ENCODE measurements around the gene TMEM53.
A peak's percentile ranks its signal among the peaks of the same experiment; 100 is the strongest.

The TMEM53 gene

DNA sequence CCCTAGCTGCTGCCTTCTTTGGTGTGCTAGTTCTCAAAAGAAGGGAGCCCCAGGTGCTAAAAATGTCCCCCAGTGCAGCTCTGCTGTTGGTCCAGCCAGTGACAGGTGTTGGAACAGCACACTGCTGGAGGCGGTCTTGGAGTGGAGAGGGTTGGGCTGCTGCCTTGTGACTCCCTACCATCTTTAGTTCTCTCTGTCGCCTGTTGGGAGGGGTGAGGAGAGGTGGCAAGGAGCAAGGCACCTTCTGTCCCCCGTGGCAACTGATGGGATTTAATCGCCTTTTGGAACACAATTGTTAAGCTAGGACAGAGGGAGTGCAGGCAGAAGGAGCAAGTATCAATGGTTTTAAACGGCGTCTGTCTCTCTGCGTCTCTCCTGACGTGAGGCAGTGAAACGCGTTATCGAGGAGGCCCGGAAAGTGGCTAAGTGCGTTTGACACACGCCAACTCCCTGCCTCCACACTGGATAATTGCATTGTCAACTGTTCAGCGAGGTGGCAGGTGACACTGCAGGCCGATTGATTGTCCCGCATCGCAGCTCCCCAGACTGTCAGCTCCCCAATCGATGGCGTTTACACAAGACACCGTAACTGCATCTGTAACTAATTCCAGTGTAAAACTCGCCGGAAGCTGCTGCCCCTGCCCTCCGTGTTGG, 34.0 kb downstream of the TMEM53 start:
- CTCF ChIA-PET = interaction anchor here (0.6 kb wide), 1 partner anchor 281 kb away, joined by 3 read pairs; no protein-coding TSS in a partner anchor

DNA sequence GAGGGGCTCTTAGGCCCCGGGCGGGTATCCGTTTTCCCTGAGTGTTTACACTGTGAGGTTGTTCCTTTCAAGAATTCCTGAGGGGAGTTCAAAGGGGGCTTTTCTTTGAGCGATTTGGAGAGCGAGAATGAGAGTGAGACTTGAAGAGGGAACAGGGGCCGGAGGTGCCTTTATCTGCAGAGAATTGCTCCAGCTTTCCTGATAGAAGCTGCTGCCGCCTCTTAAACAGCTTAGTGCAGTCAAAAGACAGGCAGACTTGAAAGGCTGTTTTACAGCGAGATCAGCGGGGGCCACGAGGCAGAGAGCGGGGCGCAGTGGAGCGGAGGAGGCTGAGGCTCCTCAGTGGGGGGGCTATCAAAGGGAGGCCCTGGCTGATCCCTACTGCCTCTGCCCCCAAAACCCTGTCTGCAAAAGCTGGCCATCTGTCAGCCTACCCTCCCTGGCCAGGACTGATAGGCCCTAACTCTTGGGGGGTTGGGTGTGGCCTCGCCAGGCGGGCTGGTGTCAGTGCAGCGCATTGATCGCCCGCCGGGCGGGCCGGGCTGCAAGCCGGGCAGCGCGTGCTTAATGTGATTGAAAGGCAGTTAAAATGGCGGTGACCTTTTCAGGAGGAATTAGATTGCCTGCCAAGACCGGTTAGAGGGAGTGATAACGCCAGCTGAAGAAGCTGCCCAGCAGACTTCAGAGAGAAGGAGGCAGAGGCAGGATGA, 36.4 kb downstream of the TMEM53 start:
- Histone ChIP-seq H3K36me3 (ENCODE audit: control insufficient read depth in 2 of 2, insufficient read depth in 1 of 2, low read length in 2 of 2) (peaks cover 0 to 100% of the 10 kb centered on the region in 2 experiments; a peak in 1 of 3 replicates), H3K4me1 (ENCODE audit: control insufficient read depth, insufficient read depth, low read length) (no peaks in the 10 kb centered on the region), H3K4me3 (ENCODE audit: low read depth, low read length) (no peak overlapping the region), H3K9me3 (ENCODE audit: control insufficient read depth, insufficient read depth, low read depth, low read length) (no peaks in the 10 kb centered on the region), H3K27ac (ENCODE audit: extremely low read depth, low read depth, low read length) (no peak overlapping the region)
- ChIA-PET POLR2A (interaction anchor here (0.6 kb wide), 1 partner anchor 939 kb away, joined by 5 read pairs; no protein-coding TSS in a partner anchor), CTCF (interaction anchor here (0.6 to 2.5 kb wide), 5 partner anchors 15 to 742 kb away, joined by 3 to 8 read pairs (median 4); partner anchors contain the start of gene RNU5D-1)
- TF ChIP-seq ZNF311 (tag by site-specific recombination; IDR thresholded peaks at IDR 0.05; ENCODE audit: borderline replicate concordance) (no peak), ZNF37A (tag by site-specific recombination; IDR thresholded peaks at IDR 0.05) (no peak), ZNF837 (tag by site-specific recombination; IDR thresholded peaks at IDR 0.05) (no peak), ZNF404 (tag by site-specific recombination; IDR thresholded peaks at IDR 0.05) (no peak), ZNF24 (tag by site-specific recombination; IDR thresholded peaks at IDR 0.05) (no peak), ZNF19 (tag by site-specific recombination; IDR thresholded peaks at IDR 0.05; ENCODE audit: low read depth) (no peak)

More for the DNA sequence above, 34.0 kb downstream of the TMEM53 start:
- POLR2A ChIA-PET = no interaction called here
- TF ChIP-seq GLIS1 (tag by site-specific recombination; IDR thresholded peaks at IDR 0.05) = peak; percentile 63
- no peak for TF ChIP-seq ZNF747 (tag by site-specific recombination; IDR thresholded peaks at IDR 0.05)
- H3K27ac ChIP-seq (ENCODE audit: extremely low read depth, low read depth, low read length) = no peak overlapping the region
- H3K4me3 ChIP-seq (ENCODE audit: low read depth, low read length) = no peak overlapping the region
- H3K4me1 ChIP-seq (ENCODE audit: control insufficient read depth, insufficient read depth, low read length) = no peaks in the 10 kb centered on the region
- no peaks in the 10 kb centered on the region for H3K9me3 ChIP-seq (ENCODE audit: control insufficient read depth, insufficient read depth, low read depth, low read length)
- H3K36me3 ChIP-seq (ENCODE audit: control insufficient read depth in 2 of 2, insufficient read depth in 1 of 2, low read length in 2 of 2) = peaks cover 0 to 100% of the 10 kb centered on the region in 2 experiments; a peak in 1 of 3 replicates

DNA sequence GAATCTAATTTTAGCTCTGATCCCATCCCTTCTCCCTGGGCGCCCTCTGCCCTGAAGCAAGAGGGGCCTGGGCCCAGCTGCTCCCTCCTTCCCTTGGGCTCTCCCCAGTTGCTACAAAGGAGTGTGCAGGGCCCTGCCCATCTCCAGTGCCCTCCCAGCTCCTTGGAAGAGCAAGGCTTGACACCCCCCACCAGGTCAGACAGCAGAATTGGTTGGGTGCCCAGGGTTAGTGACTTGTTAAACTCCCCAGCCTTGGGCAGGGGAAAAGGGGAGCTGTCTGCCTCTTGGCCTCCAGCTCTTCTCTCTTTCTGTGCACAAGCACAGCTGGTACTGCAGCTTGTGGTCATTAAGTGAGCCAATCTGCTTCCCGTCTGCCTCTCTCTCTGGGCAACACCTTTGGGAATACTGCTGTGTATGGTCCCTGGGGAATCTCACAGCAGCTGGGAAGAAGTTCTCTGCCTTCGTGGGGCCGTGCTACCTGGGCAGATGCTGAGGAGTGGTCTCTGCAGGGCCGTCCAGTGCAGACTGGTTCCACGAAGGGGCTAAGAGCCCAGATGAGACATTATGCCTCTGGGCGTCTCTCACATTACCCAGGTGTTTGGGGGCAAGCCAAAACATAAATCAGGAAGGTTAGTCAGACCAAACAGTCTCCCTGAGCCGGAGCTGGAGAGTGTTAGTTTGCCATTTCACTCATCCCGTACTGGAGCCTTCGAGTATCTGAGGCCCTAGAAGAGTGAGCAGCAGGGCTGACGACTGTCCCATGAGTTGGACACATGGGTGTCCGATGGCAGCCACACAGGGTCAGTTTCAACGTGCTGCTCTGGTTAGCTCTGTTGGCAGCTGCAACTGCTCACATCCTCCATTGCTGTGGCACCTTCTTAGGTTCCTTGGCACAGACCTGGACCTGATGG, 37.3 kb downstream of the TMEM53 start:
- TF ChIP-seq ZNF416 (tag by site-specific recombination; IDR thresholded peaks at IDR 0.05) (no peak), HOXC10 (CRISPR knock-in tag; IDR thresholded peaks at IDR 0.05) (no peak), SCRT1 (tag by site-specific recombination; IDR thresholded peaks at IDR 0.05; ENCODE audit: borderline replicate concordance) (no peak)
- CTCF ChIA-PET = interaction anchor here (0.9 to 2.5 kb wide), 3 partner anchors 28 to 419 kb away, joined by 4 to 8 read pairs (median 4); partner anchors contain the start of gene RNU5D-1
- Histone ChIP-seq H3K4me1 (ENCODE audit: control insufficient read depth, insufficient read depth, low read length) (no peaks in the 10 kb centered on the region), H3K36me3 (ENCODE audit: control insufficient read depth in 2 of 2, insufficient read depth in 1 of 2, low read length in 2 of 2) (peaks cover 0 to 92% of the 10 kb centered on the region in 2 experiments; a peak in 1 of 3 replicates), H3K27ac (ENCODE audit: extremely low read depth, low read depth, low read length) (no peak overlapping the region), H3K4me3 (ENCODE audit: low read depth, low read length) (no peak overlapping the region), H3K9me3 (ENCODE audit: control insufficient read depth, insufficient read depth, low read depth, low read length) (no peaks in the 10 kb centered on the region)
- POLR2A ChIA-PET = interaction anchor here (0.6 kb wide), 1 partner anchor 938 kb away, joined by 5 read pairs; no protein-coding TSS in a partner anchor

DNA sequence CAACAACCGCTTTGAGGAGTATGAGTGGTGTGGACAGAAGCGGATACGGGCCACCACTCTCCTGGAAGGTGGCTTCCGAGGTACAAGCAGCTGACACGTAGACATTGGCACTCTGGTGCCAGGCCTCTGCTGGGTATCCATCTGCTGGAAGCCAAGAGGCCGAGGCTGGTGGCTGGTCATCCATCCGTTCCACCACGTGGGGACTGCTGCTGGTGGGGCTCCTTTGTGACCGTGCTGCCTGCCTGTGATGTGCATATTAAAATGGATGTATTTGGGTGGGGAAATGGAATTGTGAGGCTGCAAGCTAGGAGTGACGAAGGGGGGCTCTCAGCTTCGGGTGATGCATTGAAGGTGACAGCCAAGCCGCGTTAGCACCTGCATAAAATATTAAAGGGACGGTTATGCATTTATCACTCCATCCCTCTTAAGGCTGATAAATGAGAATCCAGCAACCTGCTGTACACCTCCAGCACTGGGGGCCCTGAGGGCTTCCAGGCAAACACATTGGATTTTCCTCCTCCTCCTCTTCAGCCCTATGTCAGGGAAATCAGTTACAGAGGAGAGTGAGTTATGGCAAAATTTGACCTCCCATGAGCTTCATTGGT, 38.1 kb downstream of the TMEM53 start:
- Histone ChIP-seq H3K36me3 (ENCODE audit: control insufficient read depth in 2 of 2, insufficient read depth in 1 of 2, low read length in 2 of 2) (peaks cover 0 to 85% of the 10 kb centered on the region in 2 experiments; a peak in 1 of 3 replicates), H3K27ac (ENCODE audit: extremely low read depth, low read depth, low read length) (no peak overlapping the region), H3K4me3 (ENCODE audit: low read depth, low read length) (no peak overlapping the region), H3K9me3 (ENCODE audit: control insufficient read depth, insufficient read depth, low read depth, low read length) (no peaks in the 10 kb centered on the region), H3K4me1 (ENCODE audit: control insufficient read depth, insufficient read depth, low read length) (no peaks in the 10 kb centered on the region)
- ChIA-PET POLR2A (interaction anchor here (0.6 to 1.2 kb wide), 2 partner anchors 26 to 534 kb away, joined by 3 to 4 read pairs; no protein-coding TSS in a partner anchor), CTCF (interaction anchor here (0.9 to 7.3 kb wide), 3 partner anchors 16 to 419 kb away, joined by 4 to 47 read pairs (median 4); partner anchors contain the start of gene RNU5D-1)
- TF ChIP-seq ZNF302 (tag by site-specific recombination; IDR thresholded peaks at IDR 0.05; ENCODE audit: low read depth) (no peak), ZNF600 (tag by site-specific recombination; IDR thresholded peaks at IDR 0.05) (no peak), ZFP69B (tag by site-specific recombination; IDR thresholded peaks at IDR 0.05) (no peak), ZNF626 (tag by site-specific recombination; IDR thresholded peaks at IDR 0.05) (no peak), ZBTB1 (tag by site-specific recombination; IDR thresholded peaks at IDR 0.05) (no peak), ZNF341 (tag by site-specific recombination; IDR thresholded peaks at IDR 0.05; ENCODE audit: low read depth) (no peak), ZFP3 (tag by site-specific recombination; IDR thresholded peaks at IDR 0.05; ENCODE audit: low read depth) (no peak)
- TF ChIP-seq, protein P1, sequence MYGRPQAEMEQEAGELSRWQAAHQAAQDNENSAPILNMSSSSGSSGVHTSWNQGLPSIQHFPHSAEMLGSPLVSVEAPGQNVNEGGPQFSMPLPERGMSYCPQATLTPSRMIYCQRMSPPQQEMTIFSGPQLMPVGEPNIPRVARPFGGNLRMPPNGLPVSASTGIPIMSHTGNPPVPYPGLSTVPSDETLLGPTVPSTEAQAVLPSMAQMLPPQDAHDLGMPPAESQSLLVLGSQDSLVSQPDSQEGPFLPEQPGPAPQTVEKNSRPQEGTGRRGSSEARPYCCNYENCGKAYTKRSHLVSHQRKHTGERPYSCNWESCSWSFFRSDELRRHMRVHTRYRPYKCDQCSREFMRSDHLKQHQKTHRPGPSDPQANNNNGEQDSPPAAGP (tag by site-specific recombination; IDR thresholded peaks at IDR 0.05) = no peak
- TF ChIP-seq, protein P2, sequence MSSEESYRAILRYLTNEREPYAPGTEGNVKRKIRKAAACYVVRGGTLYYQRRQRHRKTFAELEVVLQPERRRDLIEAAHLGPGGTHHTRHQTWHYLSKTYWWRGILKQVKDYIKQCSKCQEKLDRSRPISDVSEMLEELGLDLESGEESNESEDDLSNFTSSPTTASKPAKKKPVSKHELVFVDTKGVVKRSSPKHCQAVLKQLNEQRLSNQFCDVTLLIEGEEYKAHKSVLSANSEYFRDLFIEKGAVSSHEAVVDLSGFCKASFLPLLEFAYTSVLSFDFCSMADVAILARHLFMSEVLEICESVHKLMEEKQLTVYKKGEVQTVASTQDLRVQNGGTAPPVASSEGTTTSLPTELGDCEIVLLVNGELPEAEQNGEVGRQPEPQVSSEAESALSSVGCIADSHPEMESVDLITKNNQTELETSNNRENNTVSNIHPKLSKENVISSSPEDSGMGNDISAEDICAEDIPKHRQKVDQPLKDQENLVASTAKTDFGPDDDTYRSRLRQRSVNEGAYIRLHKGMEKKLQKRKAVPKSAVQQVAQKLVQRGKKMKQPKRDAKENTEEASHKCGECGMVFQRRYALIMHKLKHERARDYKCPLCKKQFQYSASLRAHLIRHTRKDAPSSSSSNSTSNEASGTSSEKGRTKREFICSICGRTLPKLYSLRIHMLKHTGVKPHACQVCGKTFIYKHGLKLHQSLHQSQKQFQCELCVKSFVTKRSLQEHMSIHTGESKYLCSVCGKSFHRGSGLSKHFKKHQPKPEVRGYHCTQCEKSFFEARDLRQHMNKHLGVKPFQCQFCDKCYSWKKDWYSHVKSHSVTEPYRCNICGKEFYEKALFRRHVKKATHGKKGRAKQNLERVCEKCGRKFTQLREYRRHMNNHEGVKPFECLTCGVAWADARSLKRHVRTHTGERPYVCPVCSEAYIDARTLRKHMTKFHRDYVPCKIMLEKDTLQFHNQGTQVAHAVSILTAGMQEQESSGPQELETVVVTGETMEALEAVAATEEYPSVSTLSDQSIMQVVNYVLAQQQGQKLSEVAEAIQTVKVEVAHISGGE (tag by site-specific recombination; conservative IDR thresholded peaks at IDR 0.05; ENCODE audit: low read depth) = no peak

Data from HEK293 (cell line).